ENCODE measurements around the gene NPL.
A peak's percentile ranks its signal among the peaks of the same experiment; 100 is the strongest.

The NPL gene

DNA sequence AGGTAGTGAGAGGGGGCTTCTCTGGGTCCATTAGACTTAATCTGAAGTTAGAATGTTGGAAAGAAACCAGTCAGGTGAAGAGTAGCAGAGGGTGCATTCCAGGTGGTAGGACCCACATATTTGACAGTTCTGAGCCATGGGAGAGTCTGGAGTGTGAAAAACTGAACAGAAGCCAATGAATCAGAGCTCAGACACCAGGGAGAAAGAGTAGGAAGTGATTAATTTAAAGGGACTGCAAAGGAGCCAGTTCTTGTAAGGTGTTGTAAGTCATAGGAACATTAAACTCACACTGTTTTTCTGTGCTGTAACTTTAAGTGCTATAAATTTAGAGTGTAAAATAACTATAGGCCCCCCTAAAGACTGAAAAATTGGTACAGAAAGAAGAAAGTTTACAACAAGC is 43.7 kb downstream of the NPL start:
- peaks cover 4% of the 10 kb centered on the region for H3K4me1 ChIP-seq (ENCODE audit: insufficient read depth, poor library complexity, severe bottlenecking)
- H3K9me3 ChIP-seq (ENCODE audit: severe bottlenecking): no peaks in the 10 kb centered on the region
- TF ChIP-seq, protein P1, sequence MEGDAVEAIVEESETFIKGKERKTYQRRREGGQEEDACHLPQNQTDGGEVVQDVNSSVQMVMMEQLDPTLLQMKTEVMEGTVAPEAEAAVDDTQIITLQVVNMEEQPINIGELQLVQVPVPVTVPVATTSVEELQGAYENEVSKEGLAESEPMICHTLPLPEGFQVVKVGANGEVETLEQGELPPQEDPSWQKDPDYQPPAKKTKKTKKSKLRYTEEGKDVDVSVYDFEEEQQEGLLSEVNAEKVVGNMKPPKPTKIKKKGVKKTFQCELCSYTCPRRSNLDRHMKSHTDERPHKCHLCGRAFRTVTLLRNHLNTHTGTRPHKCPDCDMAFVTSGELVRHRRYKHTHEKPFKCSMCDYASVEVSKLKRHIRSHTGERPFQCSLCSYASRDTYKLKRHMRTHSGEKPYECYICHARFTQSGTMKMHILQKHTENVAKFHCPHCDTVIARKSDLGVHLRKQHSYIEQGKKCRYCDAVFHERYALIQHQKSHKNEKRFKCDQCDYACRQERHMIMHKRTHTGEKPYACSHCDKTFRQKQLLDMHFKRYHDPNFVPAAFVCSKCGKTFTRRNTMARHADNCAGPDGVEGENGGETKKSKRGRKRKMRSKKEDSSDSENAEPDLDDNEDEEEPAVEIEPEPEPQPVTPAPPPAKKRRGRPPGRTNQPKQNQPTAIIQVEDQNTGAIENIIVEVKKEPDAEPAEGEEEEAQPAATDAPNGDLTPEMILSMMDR (IDR thresholded peaks at IDR 0.05; ENCODE audit: poor library complexity, severe bottlenecking): no peak
- no peak for DNase-seq (ENCODE audit: low spot score)
- H3K36me3 ChIP-seq (ENCODE audit: low read depth): no peaks in the 10 kb centered on the region
- H3K27ac ChIP-seq (ENCODE audit: poor library complexity, severe bottlenecking): no peak overlapping the region
- no peaks in the 10 kb centered on the region for H3K27me3 ChIP-seq (ENCODE audit: insufficient read depth, poor library complexity, severe bottlenecking)
- peak; percentile 98 for ATAC-seq (ENCODE audit: low read depth)
- H3K4me3 ChIP-seq (ENCODE audit: severe bottlenecking): no peak overlapping the region

DNA sequence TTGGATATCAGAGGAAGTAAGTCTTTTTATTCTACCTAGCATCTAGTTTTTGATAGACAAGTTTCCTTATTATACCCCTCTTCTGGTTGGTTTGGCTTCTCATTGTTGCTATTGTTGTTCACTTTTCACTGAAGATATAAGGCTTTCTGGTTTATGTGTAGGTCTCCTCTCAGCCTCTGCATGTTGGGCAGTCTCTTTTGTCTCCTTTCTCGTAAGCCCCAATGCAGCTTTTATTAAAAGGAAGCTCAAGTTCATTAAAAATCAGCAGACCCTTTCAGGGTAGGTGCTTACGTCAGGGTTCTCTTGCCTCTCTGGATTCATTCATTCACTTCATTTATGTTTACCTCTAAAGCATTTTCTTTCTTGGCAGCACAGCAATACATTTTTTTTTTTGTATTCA is 44.8 kb downstream of the NPL start:
- Histone ChIP-seq H3K36me3 (ENCODE audit: low read depth) (no peaks in the 10 kb centered on the region), H3K27ac (ENCODE audit: poor library complexity, severe bottlenecking) (no peak overlapping the region), H3K9me3 (ENCODE audit: severe bottlenecking) (no peaks in the 10 kb centered on the region), H3K4me1 (ENCODE audit: insufficient read depth, poor library complexity, severe bottlenecking) (peaks cover 4% of the 10 kb centered on the region), H3K27me3 (ENCODE audit: insufficient read depth, poor library complexity, severe bottlenecking) (no peaks in the 10 kb centered on the region), H3K4me3 (ENCODE audit: severe bottlenecking) (no peak overlapping the region)
- ATAC-seq (ENCODE audit: low read depth) (no peak), DNase-seq (ENCODE audit: low spot score) (no peak)
- TF ChIP-seq, protein P1 (IDR thresholded peaks at IDR 0.05; ENCODE audit: poor library complexity, severe bottlenecking): no peak

DNA sequence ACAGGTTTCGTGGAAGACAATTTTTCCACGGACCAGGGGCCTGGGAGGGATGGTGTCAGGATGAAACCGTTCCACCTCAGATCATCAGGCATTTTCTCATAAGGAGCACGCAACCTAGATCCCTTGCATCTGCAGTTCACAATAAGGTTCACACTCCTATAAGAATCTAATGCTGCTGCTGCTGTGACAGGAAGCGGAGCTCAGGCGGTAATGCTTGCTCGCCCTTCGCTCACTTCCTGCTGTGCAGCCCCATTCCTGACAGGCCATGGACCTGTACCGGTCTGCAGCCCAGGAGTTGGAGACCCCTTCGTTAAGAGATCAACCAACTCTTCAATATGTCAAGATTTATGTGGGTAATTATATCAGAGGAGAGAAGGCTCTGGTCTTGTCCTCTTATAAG is 46.2 kb downstream of the NPL start:
- H3K27ac ChIP-seq (ENCODE audit: poor library complexity, severe bottlenecking): no peak overlapping the region
- H3K4me1 ChIP-seq (ENCODE audit: insufficient read depth, poor library complexity, severe bottlenecking): peaks cover 4% of the 10 kb centered on the region
- H3K9me3 ChIP-seq (ENCODE audit: severe bottlenecking): no peaks in the 10 kb centered on the region
- ATAC-seq (ENCODE audit: low read depth): no peak
- H3K4me3 ChIP-seq (ENCODE audit: severe bottlenecking): no peak overlapping the region
- no peaks in the 10 kb centered on the region for H3K27me3 ChIP-seq (ENCODE audit: insufficient read depth, poor library complexity, severe bottlenecking)
- DNase-seq (ENCODE audit: low spot score): no peak
- TF ChIP-seq, protein P1 (IDR thresholded peaks at IDR 0.05; ENCODE audit: poor library complexity, severe bottlenecking): no peak
- H3K36me3 ChIP-seq (ENCODE audit: low read depth): peaks cover 6% of the 10 kb centered on the region

DNA sequence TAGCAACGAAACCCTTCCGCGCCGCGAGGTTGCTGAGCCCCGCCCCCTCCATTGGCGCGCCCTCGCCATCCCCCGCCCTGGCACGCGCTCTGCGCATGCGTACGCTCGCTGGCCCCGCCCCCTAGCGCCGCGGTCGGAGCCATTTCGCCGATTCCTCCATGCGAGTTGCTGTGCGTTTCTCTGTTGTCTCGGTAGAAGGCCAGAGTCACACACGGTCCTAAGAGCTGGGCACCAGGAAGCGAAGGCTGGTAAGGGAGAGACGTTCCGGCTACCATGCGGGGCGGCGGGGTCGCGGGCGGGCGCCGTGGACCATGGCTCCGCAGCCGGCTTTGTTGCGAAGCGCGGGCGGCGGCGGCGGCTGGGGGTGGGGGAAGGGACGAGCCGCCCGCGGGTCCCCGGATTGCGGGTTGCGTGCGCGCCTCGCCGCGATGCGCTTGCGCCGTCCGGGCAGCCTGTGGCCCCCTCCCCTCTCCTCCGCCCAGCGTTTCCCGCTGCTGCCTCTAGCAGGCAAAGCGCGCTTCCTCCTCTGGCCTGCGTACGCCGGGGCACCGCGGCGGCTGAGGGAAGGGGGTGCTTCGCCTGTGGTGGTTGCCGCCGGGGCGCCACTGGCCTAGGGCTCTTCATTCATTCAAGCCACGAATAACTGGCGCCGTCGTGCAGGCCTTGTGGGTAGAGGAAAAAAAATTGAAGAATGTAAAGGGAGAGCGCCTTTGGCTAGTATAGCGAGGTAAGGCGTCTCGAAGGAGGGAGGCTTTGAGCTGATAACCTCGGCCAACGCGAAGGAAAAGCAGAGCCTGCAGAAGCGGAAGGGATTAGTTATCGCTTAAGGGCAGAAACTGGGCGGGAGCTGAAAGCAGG is 49.9 kb downstream of the NPL start, which contains the start of gene DHX9:
Gene DHX9, plus strand, starts transcription at position 139 of the 858 bp plus-strand sequence. CDS start 3,220 bp downstream, outside the sequence.
- TF ChIP-seq, protein P1 (IDR thresholded peaks at IDR 0.05; ENCODE audit: poor library complexity, severe bottlenecking): peak; percentile 23
- H3K36me3 ChIP-seq (ENCODE audit: low read depth): peaks cover 39% of the 10 kb centered on the region
- peak; percentile 90 for DNase-seq (ENCODE audit: low spot score)
- H3K27ac ChIP-seq (ENCODE audit: poor library complexity, severe bottlenecking): peak within 1 kb of the TSS; percentile 83
- peak; percentile 84 for ATAC-seq (ENCODE audit: low read depth)
- H3K9me3 ChIP-seq (ENCODE audit: severe bottlenecking): no peaks in the 10 kb centered on the region
- H3K4me1 ChIP-seq (ENCODE audit: insufficient read depth, poor library complexity, severe bottlenecking): peaks cover 12% of the 10 kb centered on the region
- peak within 1 kb of the TSS; percentile 74 for H3K4me3 ChIP-seq (ENCODE audit: severe bottlenecking)
- H3K27me3 ChIP-seq (ENCODE audit: insufficient read depth, poor library complexity, severe bottlenecking): no peaks in the 10 kb centered on the region

All from RWPE2 (cell line).